Transverse colon (tissue), 4 donors: ENCODE results near the gene PIEZO2.

Experiments used
- CTCF ChIP-seq, 5 experiments: fragments of 200-600 bp in 3 of 5; fragments of 450-650 bp in 2 of 5; sonication (generic) in 3 of 5; IDR thresholded peaks; 1 replicate in 2 of 5; 2 replicates in 3 of 5; pipeline ENCODE4 v1.5.1; 2016 to 2017; ENCODE audit warnings: antibody characterized with exemption in 5 of 5, inconsistent platforms in 3 of 5, mild to moderate bottlenecking in 2 of 5, moderate library complexity in 1 of 5
- EP300 ChIP-seq: sonication (generic); formaldehyde crosslinking; IDR thresholded peaks from one replicate; pipeline ENCODE4 v1.6.1; 2017; ENCODE audit warnings: antibody characterized with exemption, low read depth
- POLR2A ChIP-seq: fragments of 450-650 bp; IDR thresholded peaks from one replicate; pipeline ENCODE4 v1.6.1; 2016; ENCODE audit warnings: antibody characterized with exemption, mild to moderate bottlenecking, moderate library complexity
- POLR2AphosphoS5 ChIP-seq, 3 donors: sonication (generic); formaldehyde crosslinking; IDR thresholded peaks; one replicate each; pipeline ENCODE4 v1.6.1; 2016; ENCODE audit warnings: antibody characterized with exemption in 3 of 3

- no peak for TF ChIP-seq CTCF (IDR thresholded peaks at IDR 0.05)
- TF ChIP-seq POLR2AphosphoS5 (IDR thresholded peaks at IDR 0.05) = no peak
- no peak for TF ChIP-seq POLR2A
- no peak for TF ChIP-seq EP300
Measured at GRCh38 chr18:11183637-11184036, 34.3 kb upstream of the PIEZO2 start.
